NCI-H2196 treated with DMSO at 0.1 percent for 48 hours (cell line): Measurements from ENCODE around the gene SEMA4G.
"Not testable (repeated sequence)": the region's sequence is repeated elsewhere in the genome, so short reads cannot be mapped to it uniquely, and the experiment has no call there.

ENCODE experiments used
- DNase-seq: peaks from one replicate; lab custom pipeline; 2025; ENCODE audit not compliant: unreplicated experiment; lab: John Stamatoyannopoulos, UW

The SEMA4G gene

DNA sequence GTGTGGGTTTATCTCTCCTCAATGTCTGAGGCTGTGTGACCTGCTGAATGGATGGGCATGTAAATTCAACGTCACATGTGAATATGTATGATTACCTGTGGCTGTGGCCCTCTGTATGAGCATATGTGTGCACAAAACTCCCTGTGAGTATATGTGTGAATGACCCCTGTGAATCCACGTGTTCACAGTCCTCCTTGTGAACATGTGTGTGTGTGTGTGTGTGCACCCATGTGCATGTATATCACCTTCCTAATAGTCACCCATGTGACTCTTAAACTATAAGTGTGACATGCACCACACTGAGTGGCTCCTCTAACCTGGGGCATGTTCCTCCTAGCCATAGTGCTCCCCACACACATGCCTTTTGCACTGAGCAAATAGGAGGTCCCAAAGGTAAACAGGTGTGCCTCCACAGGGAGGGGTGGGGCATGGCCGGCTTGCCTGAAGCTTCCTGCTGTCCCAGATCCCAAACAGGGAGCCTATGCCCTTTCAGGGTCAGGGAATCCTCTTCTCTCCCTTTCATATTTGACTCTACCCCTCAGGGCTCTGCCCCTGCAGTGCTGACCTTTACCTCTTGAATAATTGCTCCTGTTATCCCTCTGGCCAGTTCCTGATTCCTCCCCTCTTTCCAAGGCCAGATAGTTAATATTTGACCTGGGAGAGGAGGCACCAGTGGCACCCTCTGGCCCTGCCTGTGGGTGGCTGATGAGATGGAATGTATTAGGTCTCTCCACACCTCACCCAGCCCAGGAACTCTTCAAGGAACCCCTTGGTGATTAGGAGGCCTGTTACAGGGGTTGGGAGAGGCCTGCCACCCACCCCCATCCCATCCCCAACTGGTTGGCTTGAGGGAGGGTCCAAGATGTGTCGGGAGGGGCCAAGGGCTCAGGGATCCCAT is 1.9 kb downstream of the SEMA4G start:
- no peak for DNase-seq

DNA sequence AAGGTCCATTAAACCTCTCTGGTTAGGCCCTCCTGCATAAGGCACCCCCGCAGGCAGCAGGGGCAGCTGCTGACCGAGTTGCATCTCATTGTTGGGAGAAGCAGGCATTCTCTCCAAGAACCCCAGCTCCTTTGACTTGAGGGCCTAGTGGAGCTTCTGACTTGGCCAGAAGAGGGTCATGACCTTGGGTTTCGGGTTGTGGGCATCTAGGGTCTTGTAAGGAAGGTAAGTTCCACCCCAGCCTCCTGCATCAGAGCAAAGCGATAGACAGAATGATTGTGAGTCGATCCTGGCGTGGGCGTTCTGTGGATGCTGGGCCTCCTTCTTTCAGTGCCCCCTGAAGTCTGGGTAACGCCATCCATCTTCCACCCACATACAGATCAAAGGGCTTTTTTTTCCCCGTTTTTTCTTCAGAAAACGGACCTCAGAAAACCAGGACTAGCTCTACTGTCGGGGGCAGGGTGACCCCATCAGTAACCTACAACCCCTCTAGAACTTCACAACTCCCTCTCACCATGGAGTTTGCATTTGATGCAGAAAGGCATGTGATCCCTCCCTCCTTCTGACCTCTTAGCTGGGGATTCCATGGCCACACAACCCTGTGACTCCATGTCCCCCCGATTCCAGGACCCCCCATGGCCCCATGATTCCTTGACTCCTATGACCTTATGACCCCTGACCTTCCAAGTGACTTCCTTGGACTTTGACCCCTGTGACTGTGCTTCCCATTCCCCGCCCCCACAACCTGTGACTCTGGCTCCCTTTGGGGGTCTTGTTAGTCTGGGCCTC is 3.0 kb downstream of the SEMA4G start:
- DNase-seq = no peak

DNA sequence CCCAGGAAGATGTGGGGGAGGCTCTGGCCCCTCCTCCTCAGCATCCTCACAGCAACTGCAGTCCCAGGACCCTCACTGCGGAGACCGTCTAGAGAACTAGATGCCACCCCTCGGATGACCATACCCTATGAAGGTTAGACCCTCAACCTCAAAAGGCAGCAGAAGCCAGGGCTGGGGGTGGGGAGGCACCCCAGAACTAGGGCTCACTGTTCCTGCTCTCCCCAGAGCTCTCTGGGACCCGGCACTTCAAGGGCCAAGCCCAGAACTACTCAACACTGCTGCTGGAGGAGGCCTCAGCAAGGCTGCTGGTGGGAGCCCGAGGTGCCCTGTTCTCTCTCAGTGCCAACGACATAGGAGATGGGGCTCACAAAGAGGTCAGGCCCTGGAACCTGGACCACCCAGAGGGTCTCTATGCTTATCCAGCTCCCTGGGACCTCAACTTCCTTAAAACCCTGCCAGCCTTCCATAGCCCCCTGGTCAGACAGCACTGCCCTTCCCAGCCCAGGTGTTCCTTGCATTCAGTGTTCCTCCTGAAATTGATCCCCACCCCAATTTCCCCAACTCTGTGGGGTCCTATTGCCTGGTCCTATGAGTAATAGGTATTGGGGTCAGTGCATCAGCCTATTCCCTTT is 3.7 kb downstream of the SEMA4G start:
- DNase-seq = no peak

DNA sequence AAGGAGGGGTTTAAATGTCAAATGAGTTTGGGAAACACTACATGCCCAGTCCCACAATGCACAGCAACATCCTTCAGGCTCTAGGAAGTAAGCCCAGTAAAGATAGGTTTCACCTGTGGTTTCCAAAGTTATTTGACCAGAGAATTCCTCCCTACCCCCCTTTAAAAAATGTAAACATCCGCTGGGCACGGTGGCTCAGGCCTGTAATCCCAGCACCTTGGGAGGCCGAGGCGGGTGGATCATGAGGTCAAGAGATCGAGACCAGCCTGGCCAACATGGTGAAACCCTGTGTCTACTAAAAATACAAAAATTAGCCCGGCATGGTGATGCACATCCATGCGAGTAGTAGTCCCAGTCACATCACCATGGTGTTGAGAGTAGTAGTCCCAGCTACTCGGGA is 6.1 kb downstream of the SEMA4G start:
- not testable (repeated sequence) for DNase-seq

DNA sequence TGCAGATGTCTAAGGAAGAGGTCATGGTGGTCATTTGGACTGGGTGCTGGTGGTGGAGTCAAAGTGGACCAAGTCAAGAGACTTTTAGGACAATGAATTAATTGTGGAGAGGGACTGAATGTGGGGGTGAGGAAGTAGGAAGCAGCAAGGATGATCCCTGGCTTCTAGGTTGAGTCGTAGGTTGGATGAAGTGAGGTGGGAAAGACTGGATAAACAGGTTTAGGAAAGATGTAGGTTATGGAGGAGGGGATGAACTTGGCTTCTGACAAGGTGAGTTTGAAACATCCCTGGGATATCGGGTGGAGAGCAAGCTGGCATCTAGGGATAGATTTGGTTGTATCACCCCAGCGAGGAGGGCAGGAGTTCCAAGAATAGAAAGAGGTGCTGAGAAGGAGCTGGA is 7.6 kb downstream of the SEMA4G start:
- no peak for DNase-seq

DNA sequence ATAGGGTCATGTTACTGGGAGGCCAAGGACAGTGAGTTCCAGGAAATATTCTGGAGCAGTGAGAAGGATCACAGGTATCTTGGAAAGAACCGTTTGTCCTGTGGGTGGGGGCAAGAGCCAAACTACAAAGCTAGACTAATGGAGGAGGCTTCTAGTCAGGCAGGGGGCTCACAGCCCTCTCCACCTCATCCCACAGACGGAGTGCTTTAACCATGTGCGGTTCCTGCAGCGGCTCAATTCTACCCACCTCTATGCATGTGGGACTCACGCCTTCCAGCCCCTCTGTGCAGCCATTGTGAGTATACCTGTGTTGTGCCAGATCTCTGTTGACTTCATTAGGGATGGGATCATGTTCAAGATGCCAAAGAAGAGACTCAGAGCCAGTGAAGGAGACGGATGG is 8.1 kb downstream of the SEMA4G start:
- DNase-seq = no peak

DNA sequence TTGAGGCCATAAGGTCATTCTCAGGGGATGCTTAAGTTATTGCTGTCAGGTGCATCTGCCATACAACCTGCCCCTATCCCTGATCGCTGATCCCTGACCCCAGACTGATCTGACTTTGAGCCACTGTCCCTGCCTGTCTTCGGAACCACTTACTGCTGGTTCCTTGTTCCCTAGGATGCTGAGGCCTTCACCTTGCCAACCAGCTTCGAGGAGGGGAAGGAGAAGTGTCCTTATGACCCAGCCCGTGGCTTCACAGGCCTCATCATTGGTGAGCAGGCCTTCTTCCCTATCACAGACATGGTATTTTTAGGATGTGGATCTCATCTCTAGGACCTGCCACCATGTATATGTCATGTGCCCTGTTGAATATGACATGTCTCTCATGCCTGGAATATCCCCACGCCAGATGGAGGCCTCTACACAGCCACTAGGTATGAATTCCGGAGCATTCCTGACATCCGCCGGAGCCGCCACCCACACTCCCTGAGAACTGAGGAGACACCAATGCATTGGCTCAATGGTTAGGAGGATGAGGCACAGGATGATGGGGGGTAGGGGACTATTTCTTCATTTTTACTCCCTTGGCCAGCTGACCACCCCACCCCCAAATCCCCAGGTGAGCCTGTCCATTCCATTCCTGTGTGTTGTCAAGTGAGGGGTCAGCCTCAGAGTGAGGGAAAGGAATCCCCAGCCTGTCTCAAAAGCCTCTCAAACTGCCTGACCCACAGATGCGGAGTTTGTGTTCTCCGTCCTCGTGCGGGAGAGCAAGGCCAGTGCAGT is 9.0 kb downstream of the SEMA4G start:
- DNase-seq = no peak

DNA sequence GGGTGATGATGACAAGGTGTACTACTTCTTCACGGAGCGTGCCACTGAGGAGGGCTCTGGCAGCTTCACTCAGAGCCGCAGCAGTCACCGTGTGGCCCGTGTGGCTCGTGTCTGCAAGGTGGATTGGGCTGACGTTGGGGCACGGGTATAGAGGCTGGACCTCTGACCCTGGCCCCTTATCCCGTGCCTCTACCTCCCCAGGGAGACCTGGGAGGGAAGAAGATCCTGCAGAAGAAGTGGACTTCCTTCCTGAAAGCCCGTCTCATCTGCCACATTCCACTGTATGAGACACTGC is 9.5 kb downstream of the SEMA4G start:
- no peak for DNase-seq

DNA sequence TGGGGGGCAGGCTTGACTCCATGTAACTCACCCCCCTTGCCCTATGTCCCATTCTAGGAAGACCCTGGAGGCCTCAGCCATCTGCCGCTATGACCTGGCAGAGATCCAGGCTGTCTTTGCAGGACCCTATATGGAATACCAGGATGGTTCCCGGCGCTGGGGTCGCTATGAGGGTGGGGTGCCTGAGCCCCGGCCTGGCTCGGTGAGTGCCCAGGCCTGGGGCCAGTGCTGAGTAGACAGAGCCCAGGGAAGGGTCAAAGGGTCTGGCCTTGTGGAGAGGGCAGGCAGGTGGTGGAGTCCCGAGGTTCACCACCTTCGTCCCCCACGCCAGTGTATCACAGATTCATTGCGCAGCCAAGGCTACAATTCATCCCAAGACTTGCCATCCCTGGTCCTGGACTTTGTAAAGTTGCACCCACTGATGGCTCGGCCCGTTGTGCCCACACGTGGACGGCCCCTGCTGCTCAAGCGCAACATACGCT is 10.5 kb downstream of the SEMA4G start:
- no peak for DNase-seq

DNA sequence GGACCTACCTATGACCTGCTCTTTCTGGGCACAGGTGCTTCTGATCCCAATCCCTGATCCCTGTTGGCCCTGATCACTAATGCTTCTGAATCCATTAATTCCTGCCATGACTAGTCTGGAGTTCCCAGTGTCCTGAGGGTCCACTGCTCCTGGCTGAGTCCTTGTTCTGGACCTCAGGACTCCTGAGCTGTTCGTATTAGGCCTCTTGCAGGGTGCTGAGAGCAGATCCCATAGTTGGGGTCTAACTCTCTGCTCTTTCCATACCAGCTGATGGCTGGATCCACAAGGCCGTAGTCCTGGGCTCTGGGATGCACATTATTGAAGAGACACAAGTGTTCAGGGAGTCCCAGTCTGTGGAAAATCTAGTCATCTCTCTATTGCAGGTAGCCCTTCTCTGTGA is 11.0 kb downstream of the SEMA4G start:
- no peak for DNase-seq

- DNase-seq = no peak
Observed at GRCh38 chr10:100980711-100981110, 11.4 kb downstream of the SEMA4G start.

DNA sequence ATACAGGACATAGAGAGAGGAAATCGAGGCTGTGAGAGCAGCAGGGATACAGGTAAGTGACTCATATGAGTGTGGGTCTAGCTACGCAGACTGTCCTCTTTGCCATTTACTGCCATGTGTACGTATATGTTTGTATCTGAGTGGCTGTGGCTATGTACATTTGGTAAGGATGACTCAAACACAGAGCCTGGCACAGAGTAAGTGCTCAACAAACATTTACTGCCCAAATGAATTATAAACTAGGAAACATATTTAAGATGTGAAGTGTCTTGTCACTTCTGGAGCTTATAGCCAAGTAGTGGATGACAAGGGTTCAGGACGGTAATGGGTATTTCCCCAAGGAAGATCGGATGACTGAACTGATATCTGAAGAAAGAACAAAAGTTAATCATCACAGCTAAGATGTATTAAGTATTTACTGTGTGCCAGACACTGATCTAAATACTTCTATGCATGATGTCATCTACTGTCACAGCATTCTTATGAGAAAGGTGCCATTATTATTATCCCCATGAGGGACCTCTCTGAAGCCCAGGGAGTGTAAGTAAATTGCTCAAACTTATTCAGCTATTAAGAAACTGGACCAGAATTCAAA is 12.0 kb downstream of the SEMA4G start:
- no peak for DNase-seq

GRCh38 chr10:100982916-100983830 is 13.9 kb downstream of the SEMA4G start:
- no peak for DNase-seq

DNA sequence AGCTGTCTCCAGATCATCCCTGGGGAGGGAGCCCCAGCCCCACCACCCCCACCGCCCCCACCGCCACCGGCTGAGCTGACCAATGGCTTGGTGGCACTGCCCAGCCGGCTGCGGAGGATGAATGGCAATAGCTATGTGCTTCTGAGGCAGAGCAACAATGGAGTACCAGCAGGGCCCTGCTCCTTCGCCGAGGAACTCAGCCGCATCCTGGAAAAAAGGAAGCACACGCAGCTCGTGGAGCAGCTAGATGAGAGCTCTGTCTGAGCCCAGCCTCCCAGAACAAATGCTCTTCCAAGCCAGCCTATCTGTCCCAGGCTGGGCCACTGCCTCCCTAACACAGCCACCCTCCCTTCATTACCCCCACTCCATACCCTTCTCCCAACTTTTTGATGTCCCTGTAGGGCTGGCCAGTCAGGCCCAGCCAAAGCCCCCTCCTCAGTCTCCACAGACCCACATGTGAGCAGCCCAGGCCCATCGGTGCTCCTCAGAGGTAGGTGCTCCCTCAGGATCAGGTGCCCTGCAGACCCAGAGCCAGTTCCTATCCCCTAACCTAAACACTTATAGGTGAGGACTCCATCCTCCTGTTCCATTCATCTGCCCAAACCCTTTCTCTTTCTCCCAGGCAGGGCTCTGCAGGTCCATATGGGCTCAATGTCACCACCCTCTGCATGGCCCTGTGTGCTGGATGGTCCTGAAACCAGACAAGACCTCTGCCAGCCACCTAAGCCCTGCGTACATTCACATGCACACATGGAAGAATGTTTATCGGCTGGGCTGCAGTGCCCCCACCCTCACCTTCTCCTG is 14.8 kb downstream of the SEMA4G start:
- no peak for DNase-seq

GRCh38 chr10:100984672-100985177 is 15.4 kb downstream of the SEMA4G start:
- DNase-seq = no peak

- DNase-seq = no peak
Observed at GRCh38 chr10:100985336-100985735, 16.0 kb downstream of the SEMA4G start.

DNA sequence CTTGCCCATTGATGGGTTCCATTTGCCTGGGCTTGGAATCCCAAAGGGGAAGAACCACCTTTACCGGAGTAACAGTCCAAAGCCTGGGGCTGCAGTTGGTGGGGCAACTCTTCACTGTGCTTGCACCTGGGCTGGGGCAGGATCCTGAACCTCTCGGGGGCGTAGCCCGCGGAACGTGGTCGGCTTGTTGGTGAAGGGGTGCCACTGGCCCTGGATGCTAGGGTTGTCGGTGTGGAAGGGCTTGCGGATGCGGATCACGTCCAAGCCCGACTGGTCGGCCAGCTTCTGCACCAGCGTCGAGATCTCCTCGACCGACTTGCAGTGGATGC is 17.3 kb downstream of the SEMA4G start:
- no peak for DNase-seq

DNA sequence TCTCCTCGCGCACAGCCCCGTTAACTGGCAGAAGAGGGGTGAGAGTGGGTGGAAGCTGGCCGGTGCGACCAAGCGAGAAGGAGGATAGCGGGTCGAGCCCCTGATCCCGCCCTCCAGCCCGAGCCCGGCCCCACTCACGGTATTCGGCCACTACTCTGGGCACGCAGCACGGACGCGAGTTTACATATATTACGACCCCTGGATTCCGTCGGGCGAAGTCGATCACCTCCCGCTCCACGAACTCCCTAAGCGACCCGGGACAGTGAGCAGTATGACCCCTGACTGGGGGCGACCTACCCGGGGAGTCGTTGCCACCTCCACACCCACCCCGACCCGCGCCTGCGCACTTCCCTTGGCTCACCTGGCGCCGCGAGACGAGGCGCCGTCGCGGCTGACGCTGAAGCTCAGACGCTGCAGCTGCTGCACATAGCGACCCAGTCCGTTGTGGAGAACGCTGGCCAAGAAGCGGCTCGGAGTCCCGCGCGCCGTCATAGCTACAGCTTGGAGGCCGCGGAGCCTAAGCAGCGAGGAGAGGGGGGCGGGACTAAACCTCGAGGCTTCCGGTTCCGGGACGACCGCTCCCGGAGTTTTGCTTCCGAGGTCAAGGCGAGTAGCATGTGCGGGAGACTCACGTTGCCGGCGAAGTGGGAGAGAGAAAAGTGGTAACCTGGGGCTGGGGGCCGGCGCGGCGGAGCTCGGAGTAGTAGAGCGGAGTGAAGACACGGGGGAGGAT is 17.8 kb downstream of the SEMA4G start, which contains the start of the genes MRPL43 and TWNK:
TSS of gene MRPL43 (minus strand) at position 546 of the 733 bp plus-strand sequence. CDS start at position 492, 54 bp downstream.
TSS of gene TWNK (plus strand) at position 592 of the 733 bp plus-strand sequence. CDS start 668 bp downstream, outside the sequence.
- DNase-seq = no peak
